UCSD-AML1 (cell line): Measurements from ENCODE around the gene SNX1.
"Not testable (repeated sequence)": the region's sequence is repeated elsewhere in the genome, so short reads cannot be mapped to it uniquely, and the experiment has no call there.

Source experiments
- DNase-seq: peaks from one replicate; lab custom pipeline; 2025; ENCODE audit not compliant: unreplicated experiment; lab: John Stamatoyannopoulos, UW

The SNX1 gene

GRCh38 chr15:64112904-64113303, 17.1 kb downstream of the SNX1 start:
- no peak for DNase-seq

- DNase-seq = no peak
Observed at GRCh38 chr15:64117759-64118487, 22.1 kb downstream of the SNX1 start.

DNA sequence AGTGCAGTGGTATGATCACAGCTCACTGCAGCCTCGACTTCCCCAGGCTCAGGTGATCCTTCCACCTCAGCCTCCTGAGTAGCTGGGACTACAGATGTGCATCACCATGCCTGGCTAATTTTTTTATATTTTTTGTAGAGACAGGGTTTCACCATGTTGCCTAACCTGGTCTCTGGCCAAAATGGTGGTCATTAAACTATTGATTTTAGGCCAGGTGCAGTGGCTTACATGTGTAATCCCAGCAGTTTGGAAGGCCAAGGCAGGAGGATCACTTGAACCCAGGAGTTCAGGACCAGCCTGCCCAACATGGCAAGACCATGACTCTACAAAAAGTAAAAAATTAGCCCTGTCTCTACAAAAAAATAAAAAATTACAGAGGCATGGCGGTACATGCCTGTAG, 24.5 kb downstream of the SNX1 start:
- DNase-seq = not testable (repeated sequence)

GRCh38 chr15:64121614-64122013, 25.8 kb downstream of the SNX1 start:
- DNase-seq = no peak

DNA sequence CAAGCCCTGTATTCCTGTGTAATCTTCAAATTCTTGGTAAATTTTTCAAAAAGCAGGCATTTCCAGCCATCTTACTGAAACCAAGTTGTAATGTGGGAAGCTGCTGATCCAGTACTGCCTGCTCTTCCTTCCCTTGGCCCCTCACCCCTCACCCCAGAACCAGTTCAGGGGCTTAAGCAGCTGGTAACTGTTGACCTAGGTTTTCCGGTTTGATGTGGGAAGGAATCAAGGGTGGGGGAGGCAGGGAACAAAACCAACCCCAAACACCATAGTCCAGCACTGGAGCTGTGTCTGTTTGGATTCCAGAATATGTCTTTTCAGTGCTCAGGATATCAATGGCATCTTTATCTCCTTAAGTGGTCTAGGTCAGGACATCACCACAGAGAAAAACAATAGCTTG, 26.7 kb downstream of the SNX1 start:
- no peak for DNase-seq

- DNase-seq = no peak
Observed at GRCh38 chr15:64122936-64123351, 27.2 kb downstream of the SNX1 start.

- no peak for DNase-seq
Observed at GRCh38 chr15:64125978-64126377, 30.2 kb downstream of the SNX1 start.

- DNase-seq = no peak
Observed at GRCh38 chr15:64127521-64128270, 31.9 kb downstream of the SNX1 start.

DNA sequence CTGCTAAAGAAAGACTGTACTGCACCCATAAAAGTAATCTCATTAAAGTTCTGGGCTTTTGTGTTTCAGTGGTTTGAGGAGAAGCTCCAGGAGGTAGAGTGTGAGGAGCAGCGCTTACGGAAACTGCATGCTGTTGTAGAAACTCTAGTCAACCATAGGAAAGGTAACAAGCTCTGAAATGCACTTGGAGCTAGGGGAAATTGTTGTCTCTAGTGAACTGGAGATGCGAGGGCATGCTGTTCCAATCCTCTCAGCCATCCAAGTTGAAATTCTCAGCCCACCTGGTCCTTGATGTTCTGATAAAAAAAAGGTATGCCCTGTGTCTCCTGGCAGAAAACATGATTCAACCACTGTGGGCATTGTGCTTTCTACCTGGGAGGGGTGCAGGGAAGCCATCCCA, 34.4 kb downstream of the SNX1 start:
- no peak for DNase-seq

DNA sequence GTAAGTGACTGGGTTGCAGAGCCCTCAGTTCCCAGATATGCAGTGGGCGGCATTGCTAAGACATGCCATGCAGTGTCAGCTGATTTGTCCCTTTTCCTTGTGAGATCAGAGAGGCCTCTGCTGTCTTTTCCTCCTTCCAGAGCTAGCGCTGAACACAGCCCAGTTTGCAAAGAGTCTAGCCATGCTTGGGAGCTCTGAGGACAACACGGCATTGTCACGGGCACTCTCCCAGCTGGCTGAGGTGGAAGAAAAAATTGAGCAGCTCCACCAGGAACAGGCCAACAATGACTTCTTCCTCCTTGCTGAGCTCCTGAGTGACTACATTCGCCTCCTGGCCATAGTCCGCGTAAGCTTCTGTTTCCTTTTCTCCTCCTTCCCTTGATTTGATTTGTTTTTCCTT, 35.8 kb downstream of the SNX1 start:
- DNase-seq = no peak

DNA sequence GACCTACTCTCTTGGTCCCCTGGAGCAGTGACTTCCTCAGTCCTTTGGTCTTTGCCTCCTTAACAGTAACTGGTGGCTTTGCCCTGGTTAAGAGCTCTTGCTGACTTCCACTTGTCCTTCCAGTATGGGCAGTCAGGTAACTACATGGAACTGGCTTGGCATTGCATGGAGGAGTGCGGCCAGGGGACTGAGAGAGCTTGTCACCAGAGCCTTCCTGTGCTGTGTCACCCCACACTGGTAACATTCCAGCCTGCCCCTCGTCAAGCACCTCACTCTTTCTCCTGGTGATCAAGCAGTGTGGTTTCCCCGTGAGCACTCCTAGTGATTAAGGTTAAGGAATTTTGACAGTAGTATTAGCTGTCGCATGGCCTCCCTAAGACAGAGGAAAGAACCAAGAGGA, 36.4 kb downstream of the SNX1 start:
- no peak for DNase-seq

- DNase-seq = no peak
Observed at GRCh38 chr15:64133623-64134344, 38.0 kb downstream of the SNX1 start.

GRCh38 chr15:64134345-64134829, 38.6 kb downstream of the SNX1 start:
- DNase-seq = no peak

DNA sequence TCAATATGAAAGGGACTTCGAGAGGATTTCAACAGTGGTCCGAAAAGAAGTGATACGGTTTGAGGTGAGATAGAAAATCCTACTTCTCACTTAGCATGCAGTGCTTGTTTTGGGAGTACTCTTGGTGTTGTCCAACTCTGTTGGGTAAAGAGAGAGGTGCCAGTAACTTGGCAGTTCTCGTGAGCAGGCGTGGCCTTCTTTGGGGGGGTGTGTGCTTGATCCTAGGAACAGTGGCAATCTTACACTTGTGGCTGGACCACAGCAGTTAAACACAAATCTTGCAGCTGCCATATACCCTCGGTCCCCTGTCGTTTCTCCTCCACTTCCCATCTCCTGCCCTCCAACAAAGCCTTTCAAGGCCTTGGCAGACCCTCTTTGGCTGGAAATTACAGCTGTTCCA, 40.6 kb downstream of the SNX1 start:
- no peak for DNase-seq

GRCh38 chr15:64137226-64137833, 41.5 kb downstream of the SNX1 start:
- DNase-seq = no peak

GRCh38 chr15:64138331-64138941, 42.7 kb downstream of the SNX1 start:
- no peak for DNase-seq

DNA sequence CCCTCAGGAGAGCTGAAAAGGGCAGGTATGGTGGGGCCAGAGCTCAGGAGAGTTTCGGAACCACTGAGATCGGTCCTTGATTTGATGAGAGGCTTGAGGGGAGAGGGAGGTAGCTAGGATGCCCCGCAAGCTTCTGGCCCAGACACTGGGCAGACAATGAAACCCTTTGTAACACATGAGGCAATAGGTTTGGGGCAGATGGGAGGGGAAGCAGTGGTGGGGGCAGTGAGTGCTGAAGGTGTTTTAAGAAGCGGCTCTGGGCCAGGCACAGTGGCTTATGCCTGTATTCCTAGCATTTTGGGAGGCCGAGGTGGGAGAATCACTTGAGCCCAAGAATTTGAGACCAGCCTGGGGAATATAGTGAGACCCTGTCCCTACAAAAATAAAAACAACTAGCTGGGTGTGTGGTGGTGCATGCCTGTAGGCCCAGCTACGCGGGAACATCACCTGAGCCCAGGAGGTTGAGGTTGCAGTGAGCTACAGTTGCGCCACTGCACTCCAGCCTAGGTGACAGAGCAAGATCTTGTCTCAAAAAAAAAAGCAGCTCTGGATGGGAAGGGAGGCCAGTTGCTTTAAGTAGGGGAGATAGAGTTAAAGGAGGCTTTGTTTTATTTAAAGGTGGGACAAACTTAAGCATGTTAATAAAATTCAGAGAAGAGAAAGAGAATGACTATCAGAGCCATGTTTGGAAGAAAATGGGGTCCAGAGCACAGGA, 46.2 kb downstream of the SNX1 start:
- DNase-seq = no peak

- DNase-seq = no peak
Observed at GRCh38 chr15:64143276-64143675, 47.5 kb downstream of the SNX1 start.

DNA sequence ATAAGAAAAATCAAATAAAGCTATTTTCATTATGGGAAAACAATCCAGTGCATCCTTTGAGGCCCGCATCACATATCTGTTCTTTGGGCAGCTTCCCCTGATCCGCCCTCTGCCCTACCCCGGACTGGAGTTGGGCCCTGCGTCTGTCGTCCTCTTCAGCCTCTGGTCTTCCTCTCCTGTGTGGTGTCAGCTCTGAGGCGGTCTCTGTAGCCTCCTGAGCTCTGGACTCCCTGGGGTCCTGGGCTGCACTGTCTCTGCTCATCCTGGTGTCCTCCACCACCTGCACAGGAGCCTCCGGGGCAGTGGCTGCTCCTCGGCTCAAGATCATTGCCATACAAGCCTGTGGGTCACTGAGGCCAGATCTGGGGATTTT, 48.4 kb downstream of the SNX1 start:
- DNase-seq = no peak

DNA sequence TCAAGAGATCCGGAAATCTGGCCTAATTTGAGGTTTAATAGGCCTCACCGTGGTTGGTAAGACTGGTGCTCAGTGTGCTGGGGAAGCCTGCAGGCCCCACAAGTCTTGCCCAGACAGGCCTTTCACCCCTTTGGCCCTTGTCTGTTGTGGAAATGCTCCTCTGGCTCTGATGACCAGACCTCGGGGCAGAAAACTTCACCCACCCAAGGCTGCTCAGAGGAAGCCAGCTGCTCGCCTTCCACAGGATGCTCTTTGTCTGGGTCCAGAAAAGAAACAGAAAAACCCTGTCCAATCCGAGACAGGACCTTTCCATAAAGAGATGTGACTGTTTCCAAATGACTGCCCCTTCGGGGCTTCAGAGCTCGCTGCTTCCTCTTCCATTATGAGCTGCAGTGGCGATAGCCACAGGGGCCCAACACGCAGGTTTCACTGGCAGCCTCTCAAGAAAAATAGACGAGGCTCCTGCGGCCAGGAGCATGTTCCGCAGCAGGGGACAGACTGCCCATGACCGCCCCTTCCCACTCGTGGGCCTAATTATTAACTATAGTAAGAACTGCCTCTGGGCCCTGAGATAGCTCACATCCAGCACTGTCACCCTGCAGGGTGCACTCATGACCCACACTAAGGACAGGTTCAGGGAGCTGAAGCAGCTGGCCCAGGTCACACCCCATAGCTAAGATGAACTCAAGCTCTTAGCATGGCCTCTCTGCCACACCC, 48.9 kb downstream of the SNX1 start:
- no peak for DNase-seq
